ENCODE data around the gene CCDC175. TPM values are rescaled to one million over a fixed set of nuclear protein-coding genes. Genes with fewer than 3 reads are reported as not detected.
A peak's percentile ranks its signal among the peaks of the same experiment; 100 is the strongest.

Gene CCDC175
- total and polyA plus RNA-seq, 7 experiments from 2014 or later, result not detected

DNA sequence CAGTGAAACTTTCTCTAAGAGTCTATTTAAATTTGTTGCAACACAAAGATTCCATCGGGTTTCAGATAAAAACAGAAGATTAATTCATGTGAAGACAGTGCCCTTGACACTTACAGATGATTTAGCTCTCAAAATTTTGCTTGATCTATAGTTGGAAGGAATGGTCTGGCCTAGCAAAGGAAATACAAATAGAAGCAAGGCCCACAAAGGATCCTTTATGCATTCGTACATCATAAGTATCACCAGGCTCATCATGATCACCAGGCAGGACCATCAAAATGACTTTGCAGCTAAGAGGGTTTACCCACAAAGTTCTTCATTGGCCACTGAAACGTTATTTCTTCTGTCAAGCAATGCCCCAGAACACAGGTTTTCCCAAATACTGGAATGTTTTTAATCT, 67.5 kb downstream of the CCDC175 start:
- peaks cover 1 to 10% (median 9%) of the 10 kb centered on the region in 7 donors for H3K4me1 Mint-ChIP-seq
- POLR2A ChIA-PET, result no interaction called here
- no peak overlapping the region for H3K4me3 Mint-ChIP-seq
- Histone ChIP-seq H3K4me1 (ENCODE audit: control insufficient read depth in 2 of 2, insufficient read depth in 2 of 2, low read length in 2 of 2) (peaks cover 0 to 4% of the 10 kb centered on the region in 2 donors), H3K36me3 (ENCODE audit: control insufficient read depth in 2 of 3, insufficient read depth in 3 of 3, low read length in 3 of 3) (peaks cover 0 to 2% (median 1%) of the 10 kb centered on the region in 3 experiments), H3K27ac (ENCODE audit: low read depth, low read length) (no peak overlapping the region), H3K27me3 (ENCODE audit: control insufficient read depth in 2 of 2, insufficient read depth in 2 of 2, low read length in 2 of 2) (no peaks in the 10 kb centered on the region), H3K9me3 (ENCODE audit: control insufficient read depth in 2 of 3, low read length in 3 of 3) (no peaks in the 10 kb centered on the region), H3K4me3 (ENCODE audit: low read length) (no peak overlapping the region)
- ATAC-seq, result no peak
- CTCF ChIA-PET, result no interaction called here
- H3K27ac Mint-ChIP-seq, result no peak overlapping the region
- H3K9me3 Mint-ChIP-seq, result no peaks in the 10 kb centered on the region
- intact Hi-C loops (cut with micrococcal nuclease), result loop anchor here in 1 of 2 donors (5.0 kb wide), 3 partner anchors 178 to 678 kb away; no protein-coding TSS in a partner anchor
- DNase-seq, result no peak
- peaks cover 0 to 2% (median 0%) of the 10 kb centered on the region in 5 donors for H3K36me3 Mint-ChIP-seq
- H3K27me3 Mint-ChIP-seq, result peaks cover 8 to 24% (median 17%) of the 10 kb centered on the region in 5 donors

DNA sequence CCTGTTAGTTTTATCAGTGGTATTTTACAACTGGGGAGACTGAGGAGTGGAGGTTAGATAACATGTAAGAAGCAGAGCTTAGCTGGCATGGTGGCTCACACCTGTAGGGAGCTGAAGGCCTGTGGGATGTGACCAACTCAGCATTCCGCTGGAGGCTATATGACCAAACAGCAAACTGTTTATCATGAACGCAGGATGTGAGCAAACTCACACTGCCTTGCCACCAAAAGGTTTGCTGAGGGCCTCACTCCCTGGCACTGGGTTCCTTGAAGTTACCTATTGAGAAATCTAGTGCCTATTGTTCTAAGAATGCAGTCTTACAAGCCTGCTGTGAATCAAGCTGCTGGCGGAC, 68.9 kb downstream of the CCDC175 start:
- POLR2A ChIA-PET, result interaction anchor here (0.5 kb wide), 1 partner anchor 9 kb away, joined by 3 read pairs; no protein-coding TSS in a partner anchor
- no peaks in the 10 kb centered on the region for H3K9me3 Mint-ChIP-seq
- H3K27ac Mint-ChIP-seq, result no peak overlapping the region

DNA sequence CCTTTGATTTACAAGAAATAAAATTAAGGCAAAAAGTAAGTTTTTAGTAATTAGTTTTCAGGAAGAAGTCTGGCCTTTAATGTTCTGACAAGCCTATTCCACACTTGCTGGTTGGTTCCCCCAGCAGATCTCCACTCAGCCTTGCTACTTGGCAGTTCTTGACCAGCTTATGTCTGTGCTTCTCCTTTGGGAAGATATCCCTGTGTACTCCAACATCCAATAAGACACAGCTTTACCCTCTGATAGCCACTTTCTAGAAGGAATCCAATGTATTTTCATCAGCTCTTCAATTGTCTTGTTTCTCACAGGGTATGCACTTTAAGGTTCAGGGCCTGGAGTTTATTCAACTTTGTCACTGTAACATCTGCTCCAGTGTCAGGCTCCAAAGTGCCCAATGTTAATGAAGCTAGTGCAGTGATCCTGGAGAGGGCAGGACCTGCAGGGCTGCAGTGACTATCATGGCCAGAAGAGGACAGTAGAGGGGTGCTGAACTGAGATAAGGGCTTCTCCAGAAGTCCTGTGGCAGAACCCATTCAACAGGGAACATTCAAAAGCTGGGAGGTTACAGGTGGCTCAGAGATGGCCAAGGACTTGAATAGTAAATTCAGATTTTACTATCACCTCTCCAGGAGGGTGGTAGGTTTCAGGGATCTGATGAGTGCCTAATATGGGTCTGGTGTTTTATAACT, 69.4 kb downstream of the CCDC175 start:
- H3K4me3 Mint-ChIP-seq, result no peak overlapping the region
- POLR2A ChIA-PET, result interaction anchor here (0.5 to 0.6 kb wide), 2 partner anchors 8 to 412 kb away, joined by 3 read pairs; no protein-coding TSS in a partner anchor
- intact Hi-C loops (cut with micrococcal nuclease), result loop anchor here (1.0 to 5.0 kb wide), 7 partner anchors 43 to 680 kb away; partner anchors contain the start of gene CCDC175 (in 2 of the 2)
- ATAC-seq (peak; percentile 90), DNase-seq (peak in 8 of 9 donors; percentile 9 to 47 (median 34))
- Histone ChIP-seq H3K9me3 (ENCODE audit: control insufficient read depth in 2 of 3, low read length in 3 of 3) (no peaks in the 10 kb centered on the region), H3K4me3 (ENCODE audit: low read length) (no peak overlapping the region), H3K36me3 (ENCODE audit: control insufficient read depth in 2 of 3, insufficient read depth in 3 of 3, low read length in 3 of 3) (peaks cover 0 to 5% (median 3%) of the 10 kb centered on the region in 3 experiments), H3K27ac (ENCODE audit: low read depth, low read length) (no peak overlapping the region), H3K27me3 (ENCODE audit: control insufficient read depth in 2 of 2, insufficient read depth in 2 of 2, low read length in 2 of 2) (no peaks in the 10 kb centered on the region), H3K4me1 (ENCODE audit: control insufficient read depth in 2 of 2, insufficient read depth in 2 of 2, low read length in 2 of 2) (peaks cover 0 to 4% of the 10 kb centered on the region in 2 donors)
- H3K27me3 Mint-ChIP-seq, result peaks cover 8 to 18% (median 13%) of the 10 kb centered on the region in 5 donors
- CTCF ChIA-PET, result interaction anchor here (1.1 to 1.4 kb wide), 2 partner anchors 14 to 677 kb away, joined by 5 to 6 read pairs; no protein-coding TSS in a partner anchor
- peaks cover 0 to 9% (median 3%) of the 10 kb centered on the region in 5 donors for H3K36me3 Mint-ChIP-seq
- H3K9me3 Mint-ChIP-seq, result no peaks in the 10 kb centered on the region
- no peak overlapping the region for H3K27ac Mint-ChIP-seq
- H3K4me1 Mint-ChIP-seq, result peaks cover 3 to 17% (median 16%) of the 10 kb centered on the region in 7 donors

More for the DNA sequence above, 68.9 kb downstream of the CCDC175 start:
- ATAC-seq, result no peak
- CTCF ChIA-PET, result interaction anchor here (1.1 to 1.4 kb wide), 2 partner anchors 15 to 677 kb away, joined by 5 to 6 read pairs; no protein-coding TSS in a partner anchor
- Histone ChIP-seq H3K27ac (ENCODE audit: low read depth, low read length) (no peak overlapping the region), H3K4me1 (ENCODE audit: control insufficient read depth in 2 of 2, insufficient read depth in 2 of 2, low read length in 2 of 2) (peaks cover 0 to 4% of the 10 kb centered on the region in 2 donors), H3K9me3 (ENCODE audit: control insufficient read depth in 2 of 3, low read length in 3 of 3) (no peaks in the 10 kb centered on the region), H3K4me3 (ENCODE audit: low read length) (no peak overlapping the region), H3K27me3 (ENCODE audit: control insufficient read depth in 2 of 2, insufficient read depth in 2 of 2, low read length in 2 of 2) (no peaks in the 10 kb centered on the region), H3K36me3 (ENCODE audit: control insufficient read depth in 2 of 3, insufficient read depth in 3 of 3, low read length in 3 of 3) (peaks cover 0 to 5% (median 3%) of the 10 kb centered on the region in 3 experiments)
- Mint-ChIP-seq H3K27me3 (peaks cover 8 to 18% (median 13%) of the 10 kb centered on the region in 5 donors), H3K36me3 (peaks cover 0 to 6% (median 0%) of the 10 kb centered on the region in 5 donors), H3K4me3 (no peak overlapping the region), H3K4me1 (peaks cover 3 to 14% (median 13%) of the 10 kb centered on the region in 7 donors)
- intact Hi-C loops (cut with micrococcal nuclease), result loop anchor here (1.0 to 5.0 kb wide), 7 partner anchors 43 to 680 kb away; partner anchors contain the start of gene CCDC175 (in 2 of the 2)
- no peak for DNase-seq

DNA sequence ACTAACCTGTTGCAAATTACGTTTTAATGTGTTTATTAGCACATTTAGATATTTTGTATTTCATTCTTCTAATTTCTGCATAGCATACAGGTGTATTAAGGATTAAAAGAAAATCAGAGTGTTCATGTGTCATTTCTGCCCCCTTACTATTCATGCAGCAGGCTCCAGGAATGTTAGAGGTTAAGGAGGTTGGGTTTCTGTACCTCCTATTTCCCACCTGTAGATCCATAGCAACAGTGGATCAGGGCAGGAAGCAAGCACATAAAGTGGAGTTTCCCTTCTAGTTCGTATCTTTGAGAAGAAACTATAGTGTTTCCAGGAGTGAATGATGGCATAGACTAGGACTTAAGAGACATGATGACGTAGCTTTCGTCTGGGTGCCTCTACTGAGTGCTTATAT, 73.4 kb downstream of the CCDC175 start:
- no peaks in the 10 kb centered on the region for H3K9me3 ChIP-seq (ENCODE audit: control insufficient read depth in 2 of 3, low read length in 3 of 3)
- ATAC-seq (no peak), DNase-seq (no peak)
- ChIA-PET POLR2A (no interaction called here), CTCF (no interaction called here)
- no peaks in the 10 kb centered on the region for H3K27me3 ChIP-seq (ENCODE audit: control insufficient read depth in 2 of 2, insufficient read depth in 2 of 2, low read length in 2 of 2)
- Mint-ChIP-seq H3K4me3 (no peak overlapping the region), H3K27me3 (no peaks in the 10 kb centered on the region), H3K36me3 (peaks cover 0 to 22% (median 8%) of the 10 kb centered on the region in 5 donors), H3K9me3 (no peaks in the 10 kb centered on the region), H3K4me1 (peaks cover 4 to 31% (median 21%) of the 10 kb centered on the region in 7 donors), H3K27ac (no peak overlapping the region)
- peaks cover 0 to 4% of the 10 kb centered on the region in 2 donors for H3K4me1 ChIP-seq (ENCODE audit: control insufficient read depth in 2 of 2, insufficient read depth in 2 of 2, low read length in 2 of 2)
- no peak overlapping the region for H3K4me3 ChIP-seq (ENCODE audit: low read length)
- H3K36me3 ChIP-seq (ENCODE audit: control insufficient read depth in 2 of 3, insufficient read depth in 3 of 3, low read length in 3 of 3), result peaks cover 0 to 11% (median 5%) of the 10 kb centered on the region in 3 experiments
- intact Hi-C loops (cut with micrococcal nuclease), result no loop called here
- no peak overlapping the region for H3K27ac ChIP-seq (ENCODE audit: low read depth, low read length)

DNA sequence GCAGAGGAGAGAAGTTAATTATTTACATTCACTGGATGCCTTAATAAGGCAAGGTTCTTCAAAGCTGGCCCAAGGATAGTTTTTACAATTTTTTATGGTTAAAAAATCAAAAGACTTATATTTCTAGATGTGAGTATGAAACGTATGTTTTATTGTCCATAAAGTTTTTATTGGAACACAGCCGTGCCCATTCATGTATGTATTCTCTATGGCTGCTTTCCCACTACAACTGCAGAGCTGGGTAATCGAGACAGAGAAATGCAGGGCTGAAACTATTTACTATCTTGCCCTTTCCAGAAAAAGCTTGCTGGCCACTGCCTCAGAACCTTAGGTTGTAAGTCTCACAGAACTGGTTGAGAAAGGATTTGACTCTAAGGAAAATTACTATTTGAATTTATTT, 75.9 kb downstream of the CCDC175 start:
- H3K4me1 Mint-ChIP-seq, result peaks cover 11 to 37% (median 23%) of the 10 kb centered on the region in 7 donors
- intact Hi-C loops (cut with micrococcal nuclease), result loop anchor here in 1 of 2 donors (2.0 kb wide), 1 partner anchor 16 kb away; the partner anchor contains the start of genes JKAMP and L3HYPDH
- ChIA-PET CTCF (interaction anchor here (0.8 kb wide), 1 partner anchor 683 kb away, joined by 3 read pairs; no protein-coding TSS in a partner anchor), POLR2A (interaction anchor here (1.5 kb wide), 1 partner anchor 16 kb away, joined by 3 read pairs; the partner anchor contains the start of genes JKAMP and L3HYPDH)
- ATAC-seq, result no peak
- no peaks in the 10 kb centered on the region for H3K9me3 ChIP-seq (ENCODE audit: control insufficient read depth in 2 of 3, low read length in 3 of 3)
- no peak for DNase-seq
- H3K9me3 Mint-ChIP-seq, result no peaks in the 10 kb centered on the region
- H3K4me3 Mint-ChIP-seq, result no peak overlapping the region
- no peak overlapping the region for H3K4me3 ChIP-seq (ENCODE audit: low read length)
- no peaks in the 10 kb centered on the region for H3K27me3 ChIP-seq (ENCODE audit: control insufficient read depth in 2 of 2, insufficient read depth in 2 of 2, low read length in 2 of 2)
- H3K36me3 Mint-ChIP-seq, result peaks cover 0 to 32% (median 9%) of the 10 kb centered on the region in 5 donors
- H3K27me3 Mint-ChIP-seq, result no peaks in the 10 kb centered on the region
- no peak overlapping the region for H3K27ac ChIP-seq (ENCODE audit: low read depth, low read length)
- peaks cover 0 to 4% of the 10 kb centered on the region in 2 donors for H3K4me1 ChIP-seq (ENCODE audit: control insufficient read depth in 2 of 2, insufficient read depth in 2 of 2, low read length in 2 of 2)
- H3K36me3 ChIP-seq (ENCODE audit: control insufficient read depth in 2 of 3, insufficient read depth in 3 of 3, low read length in 3 of 3), result peaks cover 0 to 11% (median 5%) of the 10 kb centered on the region in 3 experiments
- H3K27ac Mint-ChIP-seq, result peak overlapping the region in 1 of 9 donors; percentile 38

DNA sequence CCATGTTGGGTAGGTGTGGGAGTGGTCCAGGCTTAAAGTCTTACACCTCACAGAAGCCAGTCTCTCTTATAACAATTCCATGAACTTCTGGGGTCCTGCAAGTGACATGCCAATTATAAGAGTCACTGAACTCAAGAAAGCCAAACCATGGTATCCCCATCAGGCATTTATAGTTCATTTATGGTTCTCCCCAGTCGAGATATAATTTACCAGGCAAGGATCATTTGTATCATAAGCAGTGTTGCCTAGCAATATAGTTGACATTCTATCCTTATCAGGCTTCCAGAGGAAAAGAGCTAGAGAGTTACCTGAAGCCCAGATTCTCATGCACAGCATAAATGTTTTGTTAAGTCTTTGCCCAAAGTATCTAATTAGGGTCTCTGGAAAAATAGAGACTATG, 84.2 kb downstream of the CCDC175 start:
- no peaks in the 10 kb centered on the region for H3K9me3 Mint-ChIP-seq
- intact Hi-C loops (cut with micrococcal nuclease), result no loop called here
- ATAC-seq, result no peak
- H3K27me3 Mint-ChIP-seq, result no peaks in the 10 kb centered on the region
- Histone ChIP-seq H3K27ac (ENCODE audit: low read depth, low read length) (no peak overlapping the region), H3K4me3 (ENCODE audit: low read length) (no peak overlapping the region), H3K36me3 (ENCODE audit: control insufficient read depth in 2 of 3, insufficient read depth in 3 of 3, low read length in 3 of 3) (peaks cover 0 to 52% (median 0%) of the 10 kb centered on the region in 3 experiments), H3K27me3 (ENCODE audit: control insufficient read depth in 2 of 2, insufficient read depth in 2 of 2, low read length in 2 of 2) (no peaks in the 10 kb centered on the region), H3K4me1 (ENCODE audit: control insufficient read depth in 2 of 2, insufficient read depth in 2 of 2, low read length in 2 of 2) (no peaks in the 10 kb centered on the region), H3K9me3 (ENCODE audit: control insufficient read depth in 2 of 3, low read length in 3 of 3) (no peaks in the 10 kb centered on the region)
- H3K4me1 Mint-ChIP-seq, result peaks cover 28 to 60% (median 47%) of the 10 kb centered on the region in 7 donors
- no peak for DNase-seq
- peaks cover 19 to 80% (median 54%) of the 10 kb centered on the region in 5 donors for H3K36me3 Mint-ChIP-seq
- ChIA-PET POLR2A (no interaction called here), CTCF (interaction anchor here (0.7 to 1.3 kb wide), 2 partner anchors 15 to 359 kb away, joined by 4 to 5 read pairs; no protein-coding TSS in a partner anchor)
- no peak overlapping the region for H3K4me3 Mint-ChIP-seq
- H3K27ac Mint-ChIP-seq, result peak overlapping the region in 1 of 9 donors; percentile 56
